HG02884 (cell line): ENCODE results near the gene IRF9.

ENCODE experiments used
- ATAC-seq: cut with Tn5 transposase; IDR thresholded peaks from one replicate; pipeline ENCODE4 v1.9.1; 2021; ENCODE audit warnings: mild to moderate bottlenecking, moderate library complexity; ENCODE audit not compliant: unreplicated experiment

IRF9 gene, protein sequence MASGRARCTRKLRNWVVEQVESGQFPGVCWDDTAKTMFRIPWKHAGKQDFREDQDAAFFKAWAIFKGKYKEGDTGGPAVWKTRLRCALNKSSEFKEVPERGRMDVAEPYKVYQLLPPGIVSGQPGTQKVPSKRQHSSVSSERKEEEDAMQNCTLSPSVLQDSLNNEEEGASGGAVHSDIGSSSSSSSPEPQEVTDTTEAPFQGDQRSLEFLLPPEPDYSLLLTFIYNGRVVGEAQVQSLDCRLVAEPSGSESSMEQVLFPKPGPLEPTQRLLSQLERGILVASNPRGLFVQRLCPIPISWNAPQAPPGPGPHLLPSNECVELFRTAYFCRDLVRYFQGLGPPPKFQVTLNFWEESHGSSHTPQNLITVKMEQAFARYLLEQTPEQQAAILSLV

GRCh38 chr14:24160850-24161804 lies at the start of gene IRF9:
Gene IRF9 (plus strand): TSS chr14:24161265. CDS start chr14:24162145, 880 bp downstream.
- peak; percentile 77 for ATAC-seq

DNA sequence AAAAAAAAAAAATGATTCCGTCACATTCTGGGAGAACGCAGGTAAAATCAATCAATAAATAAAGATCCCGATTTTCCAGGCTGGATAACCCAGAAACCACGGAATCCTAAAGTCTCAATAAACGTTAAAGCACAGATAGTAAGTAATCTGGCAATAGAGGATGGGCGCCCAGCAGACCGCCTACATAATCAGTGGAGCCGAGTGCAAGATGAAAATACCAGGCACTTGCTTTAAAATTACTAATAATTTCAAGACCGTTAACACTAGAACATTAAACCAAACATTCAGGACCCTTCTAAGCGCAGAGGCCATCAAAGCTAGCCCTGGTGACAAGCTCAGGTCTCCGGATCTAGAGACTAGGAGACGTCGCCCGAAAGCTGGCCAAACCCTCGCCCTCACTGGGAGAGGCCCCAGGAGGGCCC lies 47.7 kb upstream of the IRF9 start:
- ATAC-seq: no peak

- peak; percentile 32 for ATAC-seq
Measured at GRCh38 chr14:24113801-24114531, 47.1 kb upstream of the IRF9 start.

DNA sequence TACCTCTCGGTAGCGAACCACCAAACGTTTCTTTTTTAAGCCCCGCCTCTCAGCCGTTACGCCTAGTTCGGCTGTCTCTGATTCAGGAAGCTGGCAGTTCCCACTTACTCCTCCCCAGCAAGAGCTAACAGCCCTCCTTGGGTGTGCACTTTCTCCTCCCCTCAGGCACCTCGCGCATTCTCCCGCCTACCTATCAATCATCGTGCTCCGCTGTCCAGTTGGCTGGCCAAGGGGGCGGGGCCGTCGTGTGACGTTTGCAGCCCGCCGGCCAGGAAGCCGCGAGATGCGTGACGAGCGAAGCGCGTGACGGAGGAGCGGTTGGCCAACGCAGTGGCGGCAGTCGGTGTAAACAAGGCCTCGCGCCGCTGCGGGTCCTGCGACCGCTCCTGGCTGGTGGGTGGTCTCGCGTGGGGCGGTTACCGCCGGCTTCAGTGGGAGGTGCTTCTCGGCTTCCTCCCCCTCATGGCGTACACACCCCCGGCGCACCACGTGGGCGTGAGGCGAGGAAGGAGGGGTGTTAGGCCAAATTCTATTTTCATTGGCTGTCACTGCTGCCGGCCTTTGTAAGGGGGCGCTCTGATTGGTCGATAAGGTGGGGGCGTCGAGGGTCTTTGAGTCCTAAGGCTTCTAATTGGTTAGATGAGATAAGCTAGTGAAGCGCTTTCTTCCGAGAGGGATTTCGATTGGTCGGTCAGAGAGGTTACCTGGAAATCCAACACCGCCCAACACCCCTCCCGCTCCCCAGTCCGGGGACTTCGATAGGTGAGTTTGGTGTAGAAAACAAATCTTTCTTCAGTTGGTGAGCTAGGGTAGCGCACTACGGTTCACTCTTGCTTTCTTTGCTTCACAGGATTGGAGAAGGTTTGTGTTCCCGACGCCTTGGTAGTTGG lies 46.3 kb upstream of the IRF9 start, which contains the start of the genes DCAF11 and NRL:
Gene DCAF11, plus strand, starts transcription at position 246 of the 890 bp plus-strand sequence. CDS start 818 bp downstream, outside the sequence.
Gene NRL, minus strand, starts transcription at position 418 of the 890 bp plus-strand sequence. CDS start 32,101 bp downstream, outside the sequence.
- ATAC-seq: peak; percentile 80

GRCh38 chr14:24115422-24116127 lies 45.5 kb upstream of the IRF9 start:
- no peak for ATAC-seq

DNA sequence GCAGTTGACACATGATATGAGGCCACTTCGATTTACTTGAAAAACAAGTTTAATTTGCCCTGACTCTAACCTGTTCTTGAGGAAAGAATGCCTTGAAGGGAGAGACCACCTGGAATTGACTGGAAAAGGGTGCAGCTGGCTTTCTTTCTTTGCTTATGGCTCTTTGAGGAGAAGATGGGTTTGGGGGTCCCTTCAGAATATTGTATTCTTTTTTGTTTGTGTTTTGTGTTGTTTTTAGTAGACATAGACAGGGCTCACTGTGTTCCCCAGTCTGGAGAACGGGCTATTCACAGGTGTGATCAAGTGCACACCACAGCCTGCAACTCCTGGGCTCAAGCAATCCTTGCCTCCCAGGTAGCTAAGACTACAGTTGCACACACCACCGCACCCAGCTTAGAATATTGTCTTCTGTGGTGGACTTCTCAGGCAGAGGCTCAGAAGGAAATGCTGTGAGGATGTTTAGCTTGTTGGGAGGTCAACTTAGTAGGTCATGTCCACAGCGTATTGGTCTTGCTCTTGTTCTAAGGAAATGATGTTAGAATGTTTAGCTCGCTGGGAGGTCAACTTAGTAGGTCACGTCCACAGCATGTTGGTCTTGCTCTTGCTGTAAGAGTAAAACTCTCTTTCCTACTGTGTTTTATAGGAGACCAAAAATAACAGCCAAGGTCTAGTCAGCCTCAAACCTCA lies 44.8 kb upstream of the IRF9 start:
- no peak for ATAC-seq

GRCh38 chr14:24117179-24117578 lies 43.9 kb upstream of the IRF9 start:
- ATAC-seq: no peak

- ATAC-seq: no peak
Measured at GRCh38 chr14:24119691-24120090, 41.4 kb upstream of the IRF9 start.

DNA sequence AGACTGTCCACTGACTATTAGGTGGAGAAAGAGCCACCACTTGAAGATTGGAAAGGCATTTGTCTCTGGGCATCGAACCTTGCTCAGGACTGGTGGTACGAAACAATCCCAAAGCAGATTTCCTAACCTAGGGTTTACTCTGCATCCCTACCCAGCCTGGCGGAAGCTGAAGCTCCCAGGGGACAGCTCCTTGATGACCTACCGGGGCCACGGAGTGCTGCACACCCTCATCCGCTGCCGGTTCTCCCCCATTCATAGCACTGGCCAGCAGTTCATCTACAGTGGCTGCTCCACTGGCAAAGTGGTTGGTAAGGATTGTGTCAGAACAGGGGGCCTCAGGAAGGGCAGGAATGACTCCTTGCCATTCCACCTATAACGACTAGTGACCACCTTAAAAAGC lies 39.9 kb upstream of the IRF9 start:
- ATAC-seq: no peak

GRCh38 chr14:24122416-24122815 lies 38.6 kb upstream of the IRF9 start:
- ATAC-seq: no peak

GRCh38 chr14:24122898-24123297 lies 38.2 kb upstream of the IRF9 start:
- ATAC-seq: no peak

DNA sequence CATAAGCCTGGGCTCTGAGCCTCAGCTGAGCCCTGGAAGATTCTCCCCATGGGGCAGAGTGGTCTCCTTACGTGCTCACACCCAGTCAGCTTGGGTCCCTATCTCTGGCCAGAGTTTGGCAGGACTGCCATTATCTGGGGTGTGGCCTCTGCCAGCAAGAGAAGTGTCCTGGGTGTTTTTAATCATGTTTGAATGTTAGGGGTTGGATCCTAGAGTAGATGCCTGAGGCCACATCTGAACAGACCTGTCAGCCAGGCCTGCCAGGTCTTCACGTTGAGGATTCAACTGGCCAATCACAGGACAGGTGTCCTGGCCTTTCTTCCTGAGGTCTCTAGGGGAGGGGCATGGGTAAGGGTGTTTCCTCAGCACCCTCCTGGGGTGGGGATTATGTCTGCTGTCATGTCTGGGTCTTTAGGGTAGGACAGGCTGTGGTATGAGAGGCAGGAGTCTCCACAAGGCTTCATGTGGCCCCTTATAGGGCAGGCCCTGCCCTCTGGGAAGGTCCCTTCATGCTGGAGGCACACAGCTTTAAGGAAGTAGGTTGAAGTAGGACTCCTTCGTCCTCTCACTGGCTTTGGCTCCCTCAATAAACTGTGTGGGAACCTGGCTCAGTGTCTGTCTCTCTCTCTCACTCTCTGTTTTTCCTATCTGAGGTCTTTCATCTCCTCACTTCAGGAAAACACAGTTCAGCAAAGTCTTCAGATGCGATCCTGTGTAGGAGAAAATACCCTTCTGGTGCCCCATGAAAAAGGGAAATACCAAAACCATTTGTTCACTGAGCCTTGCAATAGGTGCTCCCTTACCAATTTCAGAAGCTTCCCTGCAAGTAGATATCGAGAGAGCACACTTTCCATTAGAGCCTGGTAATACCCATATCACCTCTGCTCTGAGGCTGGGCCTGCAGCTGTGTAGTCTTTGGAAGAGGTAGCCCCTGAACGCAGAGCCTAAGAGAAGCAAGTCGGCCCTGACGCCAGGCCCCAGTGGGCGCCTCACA lies 37.3 kb upstream of the IRF9 start:
- ATAC-seq: peak; percentile 61

DNA sequence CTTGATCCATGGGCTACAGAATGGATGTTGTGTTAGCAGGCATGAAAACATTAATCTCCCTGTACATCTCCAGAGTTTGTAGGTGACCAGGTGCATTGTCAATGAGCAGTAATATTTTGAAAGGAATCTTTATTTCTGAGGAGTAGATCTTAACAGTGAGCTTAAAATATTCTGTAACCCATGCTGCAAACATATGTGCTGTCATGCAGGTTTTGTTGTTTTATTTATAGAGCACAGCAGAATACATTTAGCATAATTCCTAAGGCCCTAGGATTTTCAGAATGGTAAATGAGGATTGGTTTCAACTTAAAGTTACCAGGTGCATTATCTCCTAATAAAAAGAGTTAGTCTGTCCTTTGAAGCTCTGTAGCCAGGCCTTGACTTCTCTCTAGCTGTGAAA lies 34.1 kb upstream of the IRF9 start:
- ATAC-seq: no peak

- ATAC-seq: no peak
Measured at GRCh38 chr14:24127673-24128072, 33.4 kb upstream of the IRF9 start.

GRCh38 chr14:24129410-24129998 lies 31.6 kb upstream of the IRF9 start:
- no peak for ATAC-seq

DNA sequence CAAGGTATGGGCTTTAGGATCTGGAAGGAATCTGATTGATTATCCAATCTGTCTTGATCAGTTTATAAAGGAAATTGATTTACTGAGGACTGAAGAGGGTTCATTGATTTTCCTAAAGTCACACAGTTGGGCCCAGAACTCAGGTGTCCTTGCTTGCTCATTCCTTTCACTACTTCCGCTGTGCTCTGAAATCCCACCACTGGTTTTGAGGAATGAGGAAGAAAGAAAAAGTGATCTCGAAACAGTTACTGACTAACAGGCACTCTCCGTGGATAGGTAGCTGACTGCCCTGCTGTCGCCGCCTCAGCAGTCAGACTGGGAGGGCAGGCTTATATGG lies 30.7 kb upstream of the IRF9 start, which contains the start of gene FITM1:
Gene FITM1, plus strand, starts transcription at position 280 of the 337 bp plus-strand sequence. CDS start 905 bp downstream, outside the sequence.
- ATAC-seq: no peak
